Smooth muscle cell of the brain vasculature (primary cell): ENCODE results near the gene IL3.
A peak's percentile ranks its signal among the peaks of the same experiment; 100 is the strongest.
"Not testable (repeated sequence)": the region's sequence is repeated elsewhere in the genome, so short reads cannot be mapped to it uniquely, and the experiment has no call there.

Experiments used
- DNase-seq: peaks from one replicate; pipeline ENCODE4 v3.0.0-alpha.2; 2012; ENCODE audit warnings: low read depth, low spot score

Gene IL3

DNA sequence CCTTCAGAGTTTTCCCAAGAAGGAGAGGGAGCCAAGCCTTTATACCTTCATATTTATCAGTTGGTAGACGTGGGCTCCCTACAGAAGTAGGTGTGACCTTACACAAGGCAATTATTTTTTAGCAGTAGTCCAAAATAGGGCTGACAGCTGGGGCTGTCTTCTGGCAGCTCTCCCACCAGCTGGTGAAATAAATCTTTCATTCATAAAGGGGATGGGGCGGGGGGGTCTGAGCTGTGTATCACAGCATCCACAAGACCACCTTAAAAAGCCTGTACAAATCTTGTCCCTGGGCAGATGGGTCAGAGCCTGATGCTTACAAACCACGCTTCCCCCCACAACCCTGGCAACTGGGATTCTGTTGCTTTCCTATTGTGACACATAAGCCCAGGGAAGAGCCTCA lies 32.8 kb downstream of the IL3 start:
- no peak for DNase-seq

DNA sequence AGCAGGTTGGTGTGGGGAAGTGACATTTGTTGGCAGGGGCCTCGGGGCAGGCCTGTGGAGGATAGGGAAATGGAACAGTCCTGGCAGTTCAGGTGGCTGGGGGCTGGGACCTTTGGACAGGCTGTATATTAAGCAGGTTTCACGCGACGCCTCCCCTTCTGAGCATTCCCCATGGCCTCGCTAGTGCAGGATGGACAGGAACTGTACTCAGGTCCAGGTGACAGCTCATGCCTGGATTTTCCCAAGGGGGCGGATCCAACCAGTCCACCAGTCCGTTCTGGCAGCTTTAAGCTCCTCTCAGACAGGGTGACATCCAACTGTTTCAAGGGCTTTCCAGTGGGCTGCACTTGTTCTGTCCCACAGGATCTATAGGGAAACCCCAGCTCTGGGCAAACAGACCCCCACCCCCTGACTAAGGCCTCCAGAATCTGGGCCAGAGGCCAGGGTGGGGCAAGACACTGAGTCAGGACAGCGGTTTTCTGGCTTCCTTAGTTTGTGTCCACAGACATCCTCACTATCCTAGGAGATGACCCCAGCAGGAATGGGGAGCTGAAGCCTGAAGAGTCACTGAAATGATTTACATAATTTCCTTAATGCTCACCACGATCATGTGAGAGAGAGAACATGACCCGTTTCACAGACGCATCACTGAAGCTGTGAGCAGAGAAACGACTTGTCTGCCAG lies 34.1 kb downstream of the IL3 start:
- DNase-seq = no peak

- no peak for DNase-seq
These were observed 34.6 kb downstream of the IL3 start for GRCh38 chr5:132095077-132095410.

- DNase-seq = no peak
These were observed 35.0 kb downstream of the IL3 start for GRCh38 chr5:132095424-132095972.

DNA sequence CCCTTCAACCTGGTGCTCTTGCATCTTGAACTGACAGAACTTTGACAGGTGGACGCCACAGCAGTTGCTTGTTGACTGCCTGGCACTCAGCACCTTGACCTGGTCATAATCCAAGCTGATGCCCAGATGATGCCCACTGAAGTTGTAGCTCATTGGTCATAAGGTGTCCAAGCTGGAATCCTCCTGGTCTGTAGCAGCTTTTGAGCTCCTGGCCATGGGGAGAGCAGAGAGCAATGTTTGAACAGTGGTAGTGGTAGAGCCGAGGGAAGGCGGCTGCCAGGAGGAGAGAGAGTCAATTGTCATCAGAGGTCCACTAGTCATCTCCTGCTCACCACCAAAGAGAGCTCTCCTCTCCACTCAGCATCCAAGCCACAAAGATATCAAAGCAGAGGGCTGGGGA lies 36.4 kb downstream of the IL3 start:
- DNase-seq = no peak

GRCh38 chr5:132098151-132098594 lies 37.7 kb downstream of the IL3 start:
- DNase-seq = no peak

- DNase-seq = no peak
These were observed 38.2 kb downstream of the IL3 start for GRCh38 chr5:132098621-132099020.

DNA sequence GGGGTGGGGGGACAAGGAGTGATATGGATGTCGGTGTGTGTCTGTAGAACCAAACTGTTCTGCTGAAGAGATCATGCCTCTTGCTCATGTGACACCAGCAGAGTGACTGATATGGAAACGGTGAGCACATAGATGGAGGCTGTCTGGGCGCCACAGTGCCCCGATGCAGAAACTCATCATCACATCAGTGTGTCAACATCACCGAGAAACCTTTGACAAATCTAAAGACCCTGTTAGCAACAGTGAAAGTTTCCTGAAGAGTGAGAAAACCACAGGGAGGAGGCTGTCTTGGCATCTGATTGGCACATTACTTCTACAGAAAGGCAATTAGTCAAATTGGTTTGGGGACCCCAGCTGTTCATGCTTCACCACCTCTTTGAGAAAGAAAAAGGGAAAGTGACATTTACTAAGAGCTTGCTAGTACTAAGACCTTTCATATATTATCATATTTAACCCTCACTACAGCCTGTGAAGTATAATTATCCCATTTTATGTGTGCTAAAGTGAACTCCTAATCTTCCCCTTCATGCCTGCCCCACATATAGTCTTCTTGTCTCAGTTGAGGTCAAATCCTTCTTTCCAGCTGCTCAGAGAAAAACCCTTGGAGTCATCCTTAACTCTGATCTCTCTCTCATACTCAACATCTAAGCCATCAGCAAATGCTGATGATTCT lies 38.8 kb downstream of the IL3 start:
- no peak for DNase-seq

GRCh38 chr5:132099905-132100304 lies 39.5 kb downstream of the IL3 start:
- no peak for DNase-seq

GRCh38 chr5:132100672-132101261 lies 40.3 kb downstream of the IL3 start:
- no peak for DNase-seq

- no peak for DNase-seq
These were observed 41.0 kb downstream of the IL3 start for GRCh38 chr5:132101385-132101880.

- DNase-seq = no peak
These were observed 41.7 kb downstream of the IL3 start for GRCh38 chr5:132102101-132102701.

GRCh38 chr5:132102944-132103331 lies 42.5 kb downstream of the IL3 start:
- no peak for DNase-seq

DNA sequence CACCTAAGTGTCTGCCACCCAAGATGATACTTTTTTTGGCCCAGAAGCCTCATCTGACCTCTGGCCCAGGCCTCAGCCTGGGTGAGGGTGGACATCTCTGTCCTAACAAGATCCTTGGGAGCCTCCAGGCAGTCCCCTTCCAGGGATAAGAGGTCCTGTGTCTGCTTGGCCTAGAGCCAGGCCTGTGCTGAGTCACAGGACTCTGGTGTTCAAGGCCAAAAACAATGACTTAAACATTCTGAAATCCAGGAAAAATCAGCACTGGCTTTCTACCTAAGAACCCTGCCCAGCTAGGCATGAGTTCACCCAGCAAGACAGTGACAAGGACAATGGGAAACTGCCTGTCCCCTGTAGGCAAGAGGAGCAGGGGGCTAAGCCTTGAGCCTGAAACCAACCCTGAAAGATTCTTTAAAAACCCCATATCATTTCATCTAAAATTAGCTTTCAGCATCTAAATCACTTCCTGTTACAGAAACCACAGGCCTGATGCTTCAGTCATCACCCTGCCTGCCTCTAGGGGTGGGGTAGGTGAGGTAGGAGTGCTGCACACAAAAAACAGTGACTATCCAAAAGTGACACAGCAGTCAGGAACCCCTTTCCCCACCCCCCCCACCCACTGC lies 43.0 kb downstream of the IL3 start:
- DNase-seq = peak; percentile 77

DNA sequence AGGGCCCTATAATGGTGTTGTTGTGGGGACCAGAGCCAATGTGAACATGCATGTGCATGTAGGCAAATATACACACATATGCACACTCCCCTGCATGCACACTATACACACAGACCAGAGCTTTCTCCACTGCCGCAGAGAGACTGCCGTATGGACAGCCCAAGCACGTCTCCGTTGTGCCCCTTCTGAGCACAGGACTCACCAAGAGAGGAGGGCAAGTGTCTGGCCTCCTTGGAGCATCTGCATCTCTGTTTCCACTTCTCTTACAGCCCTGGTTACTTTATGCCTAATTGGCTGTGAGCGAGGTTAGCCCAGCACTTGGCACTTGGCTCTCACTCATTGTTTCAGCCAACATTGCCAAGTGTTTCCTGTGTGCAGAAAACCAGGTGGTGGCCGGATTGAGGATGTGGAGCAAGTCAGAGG lies 43.5 kb downstream of the IL3 start:
- no peak for DNase-seq

GRCh38 chr5:132104556-132104955 lies 44.1 kb downstream of the IL3 start:
- DNase-seq = no peak

GRCh38 chr5:132105688-132106087 lies 45.2 kb downstream of the IL3 start:
- DNase-seq = no peak

- DNase-seq = not testable (repeated sequence)
These were observed 48.0 kb downstream of the IL3 start for GRCh38 chr5:132108495-132108894.

- not testable (repeated sequence) for DNase-seq
These were observed 48.5 kb downstream of the IL3 start for GRCh38 chr5:132108957-132109356.

DNA sequence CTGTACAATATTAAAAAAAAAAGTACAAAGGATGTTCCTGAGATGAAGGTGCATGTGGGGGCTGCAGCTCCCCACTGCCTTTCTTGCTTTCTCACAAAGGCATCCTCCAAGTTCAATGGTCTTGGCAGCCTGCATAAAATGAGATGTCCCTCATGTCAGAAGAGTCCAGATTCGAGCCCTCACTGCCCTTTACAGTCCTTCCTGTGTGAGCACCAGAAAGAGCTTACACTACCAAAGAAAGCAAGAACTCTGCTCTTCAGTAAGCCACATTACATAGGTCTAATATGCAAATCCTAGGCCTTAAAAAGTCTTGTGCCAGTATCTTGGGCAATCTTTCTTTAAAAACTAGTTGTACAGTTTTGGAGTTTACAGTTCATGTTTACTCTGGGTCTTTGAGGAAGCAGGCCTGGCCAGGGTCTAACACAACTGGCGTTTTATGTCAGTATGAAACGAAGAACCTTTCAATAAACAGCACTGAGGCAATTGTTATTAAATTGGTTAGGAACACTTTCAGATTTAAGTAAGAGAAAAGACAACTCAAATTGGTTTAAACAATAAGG lies 49.1 kb downstream of the IL3 start:
- DNase-seq = no peak

- DNase-seq = no peak
These were observed 49.7 kb downstream of the IL3 start for GRCh38 chr5:132110195-132110594.
